Vagina (tissue), 2 donors: ENCODE results near the gene PHACTR3. TPM values are rescaled to one million over a fixed set of nuclear protein-coding genes. Genes with fewer than 3 reads are reported as not detected.

Experiments
- DNase-seq, 2 donors: peaks; one replicate each; pipeline ENCODE4 v3.0.0-alpha.2; 2017; ENCODE audit errors: extremely low spot score in 2 of 2
- H3K27ac ChIP-seq: fragments of 200-600 bp; sonication (generic); one replicate; pipeline ENCODE4 v1.5.1; 2019
- H3K27me3 ChIP-seq: fragments of 200-600 bp; sonication (generic); one replicate; pipeline ENCODE4 v1.5.1; 2019
- H3K36me3 ChIP-seq, 2 donors: fragments of 200-600 bp; sonication (generic); one replicate each; pipeline ENCODE4 v1.5.1; 2017 to 2019
- H3K4me1 ChIP-seq: fragments of 200-600 bp; sonication (generic); one replicate; pipeline ENCODE4 v1.5.1; 2019
- H3K4me3 ChIP-seq, 2 donors: fragments of 200-600 bp; sonication (generic); 1 replicate in 1 of 2; 2 replicates in 1 of 2; pipeline ENCODE4 v1.5.1; 2016 to 2019
- H3K9me3 ChIP-seq: fragments of 200-600 bp; sonication (generic); one replicate; pipeline ENCODE4 v1.5.1; 2019
- CTCF ChIP-seq, 3 experiments: fragments of 450-650 bp in 2 of 3; fragments of 200-600 bp in 1 of 3; sonication (generic) in 1 of 3; IDR thresholded peaks; one replicate each; pipeline ENCODE4 v1.5.1; 2017 to 2019; ENCODE audit warnings: antibody characterized with exemption in 3 of 3, mild to moderate bottlenecking in 2 of 3, moderate library complexity in 2 of 3
- POLR2A ChIP-seq, 2 donors: fragments of 450-650 bp; IDR thresholded peaks; one replicate each; pipeline ENCODE4 v1.6.1; 2017; ENCODE audit warnings: antibody characterized with exemption in 2 of 2, mild to moderate bottlenecking in 2 of 2, moderate library complexity in 2 of 2
- POLR2AphosphoS5 ChIP-seq, 2 donors: sonication (generic); formaldehyde crosslinking; IDR thresholded peaks; one replicate each; pipeline ENCODE4 v1.9.0; 2017; ENCODE audit warnings: antibody characterized with exemption in 2 of 2, mild to moderate bottlenecking in 2 of 2, low read depth in 1 of 2; ENCODE audit not compliant: insufficient read depth in 1 of 2
- intact Hi-C: fragments of 100-400 bp; cut with DNase I; formaldehyde crosslinking; loops from one replicate; pipeline ENCODE4 v1.15.1; 2023
- total RNA-seq: library from RNA; depleted of rRNA; stranded (reverse); fragments of >200 nt; gene quantifications from one replicate; pipeline ENCODE4 v1.2.3, GENCODE V29; 2016

Gene PHACTR3
- total RNA-seq, 1 donor from 2014 or later: 8.3 TPM

- intact Hi-C loops: no loop called here
- TF ChIP-seq POLR2A (IDR thresholded peaks at IDR 0.05): no peak
- TF ChIP-seq POLR2AphosphoS5 (IDR thresholded peaks at IDR 0.05; ENCODE audit: insufficient read depth in 1 of 2, low read depth in 1 of 2): no peak
- TF ChIP-seq CTCF (IDR thresholded peaks at IDR 0.05): no peak
- no peak overlapping the region for H3K4me3 ChIP-seq
These were observed 173.0 kb downstream of the PHACTR3 start for GRCh38 chr20:59777331-59777725.

GRCh38 chr20:59777814-59778575, 173.7 kb downstream of the PHACTR3 start:
- Histone ChIP-seq H3K27me3 (no peaks in the 10 kb centered on the region), H3K36me3 (no peaks in the 10 kb centered on the region), H3K4me3 (no peak overlapping the region), H3K9me3 (no peaks in the 10 kb centered on the region), H3K4me1 (no peaks in the 10 kb centered on the region), H3K27ac (no peak overlapping the region)
- intact Hi-C loops: no loop called here
- DNase-seq: peak; percentile 75 to 90
- TF ChIP-seq POLR2AphosphoS5 (IDR thresholded peaks at IDR 0.05; ENCODE audit: insufficient read depth in 1 of 2, low read depth in 1 of 2): no peak
- no peak for TF ChIP-seq POLR2A (IDR thresholded peaks at IDR 0.05)
- TF ChIP-seq CTCF (IDR thresholded peaks at IDR 0.05): no peak

More at GRCh38 chr20:59777331-59777725, 173.0 kb downstream of the PHACTR3 start:
- Histone ChIP-seq H3K36me3 (no peaks in the 10 kb centered on the region), H3K4me1 (no peaks in the 10 kb centered on the region), H3K9me3 (no peaks in the 10 kb centered on the region), H3K27ac (no peak overlapping the region), H3K27me3 (no peaks in the 10 kb centered on the region)
- DNase-seq: peak; percentile 31 to 42

- Histone ChIP-seq H3K9me3 (no peaks in the 10 kb centered on the region), H3K36me3 (no peaks in the 10 kb centered on the region), H3K4me3 (no peak overlapping the region), H3K27ac (no peak overlapping the region), H3K27me3 (no peaks in the 10 kb centered on the region), H3K4me1 (no peaks in the 10 kb centered on the region)
- no peak for TF ChIP-seq POLR2AphosphoS5 (IDR thresholded peaks at IDR 0.05; ENCODE audit: insufficient read depth in 1 of 2, low read depth in 1 of 2)
- no peak for TF ChIP-seq POLR2A (IDR thresholded peaks at IDR 0.05)
- no peak for TF ChIP-seq CTCF (IDR thresholded peaks at IDR 0.05)
- intact Hi-C loops: no loop called here
- peak; percentile 37 to 58 for DNase-seq
These were observed 174.4 kb downstream of the PHACTR3 start for GRCh38 chr20:59778615-59779200.

- Histone ChIP-seq H3K27me3 (no peaks in the 10 kb centered on the region), H3K27ac (no peak overlapping the region), H3K36me3 (no peaks in the 10 kb centered on the region), H3K4me1 (no peaks in the 10 kb centered on the region), H3K4me3 (no peak overlapping the region), H3K9me3 (no peaks in the 10 kb centered on the region)
- intact Hi-C loops: no loop called here
- peak; percentile 43 to 54 for DNase-seq
- TF ChIP-seq POLR2AphosphoS5 (IDR thresholded peaks at IDR 0.05; ENCODE audit: insufficient read depth in 1 of 2, low read depth in 1 of 2) (no peak), CTCF (IDR thresholded peaks at IDR 0.05) (no peak)
These were observed 175.5 kb downstream of the PHACTR3 start for GRCh38 chr20:59779656-59780380.
